H9 (cell line): Measurements from ENCODE around the gene ME3. TPM values are rescaled to one million over a fixed set of nuclear protein-coding genes. Genes with fewer than 3 reads are reported as not detected.

Experiments used
- DNase-seq: peaks from one replicate; pipeline ENCODE4 v3.0.0-alpha.2; 2017
- H2AFZ ChIP-seq: one replicate; pipeline ENCODE4 v1.6.1; 2013; ENCODE audit warnings: mild to moderate bottlenecking, low read length, control low read depth, moderate library complexity
- H2AK5ac ChIP-seq: 2 replicates; pipeline ENCODE4 v1.6.1; 2013; ENCODE audit warnings: low read length, control low read depth, mixed read lengths; ENCODE audit not compliant: insufficient read length
- H2BK120ac ChIP-seq: one replicate; pipeline ENCODE4 v1.6.1; 2013; ENCODE audit warnings: low read depth, mild to moderate bottlenecking, low read length, control low read depth, inconsistent platforms; ENCODE audit not compliant: poor library complexity, severe bottlenecking
- H2BK12ac ChIP-seq: 2 replicates; pipeline ENCODE4 v1.6.1; 2013; ENCODE audit warnings: low read length, control low read depth, mixed read lengths, low read depth; ENCODE audit not compliant: insufficient read length
- H2BK15ac ChIP-seq: 2 replicates; pipeline ENCODE4 v1.6.1; 2013; ENCODE audit warnings: low read depth, low read length, control low read depth
- H2BK20ac ChIP-seq: one replicate; pipeline ENCODE4 v1.6.1; 2013; ENCODE audit warnings: low read depth, mild to moderate bottlenecking, low read length, control low read depth, inconsistent platforms; ENCODE audit not compliant: poor library complexity, severe bottlenecking
- H2BK5ac ChIP-seq: 2 replicates; pipeline ENCODE4 v1.6.1; 2013; ENCODE audit warnings: low read length, control low read depth, mixed read lengths; ENCODE audit not compliant: insufficient read length
- H3K14ac ChIP-seq: 2 replicates; pipeline ENCODE4 v1.6.1; 2013; ENCODE audit warnings: low read length, control low read depth; ENCODE audit not compliant: insufficient read depth
- H3K18ac ChIP-seq: 2 replicates; pipeline ENCODE4 v1.6.1; 2013; ENCODE audit warnings: low read depth, mild to moderate bottlenecking, mixed read lengths, low read length, control low read depth; ENCODE audit not compliant: insufficient read length
- H3K23ac ChIP-seq: 2 replicates; pipeline ENCODE4 v1.6.1; 2013; ENCODE audit warnings: low read length, control low read depth, mixed read lengths, low read depth; ENCODE audit not compliant: insufficient read length
- H3K23me2 ChIP-seq: 2 replicates; pipeline ENCODE4 v1.6.1; 2013; ENCODE audit warnings: low read depth, mild to moderate bottlenecking, mixed read lengths, low read length, control low read depth; ENCODE audit not compliant: insufficient read length, poor library complexity, severe bottlenecking
- H3K27ac ChIP-seq: 2 replicates; pipeline ENCODE4 v1.5.1; 2013; ENCODE audit warnings: low read length, control low read depth, mixed read lengths, low read depth; ENCODE audit not compliant: insufficient read length
- H3K27me3 ChIP-seq: 2 replicates; pipeline ENCODE4 v1.6.1; 2013; ENCODE audit warnings: low read length, control low read depth, inconsistent platforms; ENCODE audit not compliant: insufficient read depth
- H3K4ac ChIP-seq: 2 replicates; pipeline ENCODE4 v1.6.1; 2013; ENCODE audit warnings: low read depth, mild to moderate bottlenecking, control low read depth, inconsistent platforms, low read length, moderate library complexity
- H3K4me1 ChIP-seq: 2 replicates; pipeline ENCODE4 v1.6.1; 2013; ENCODE audit warnings: low read length, control low read depth, inconsistent platforms; ENCODE audit not compliant: insufficient read depth
- H3K4me2 ChIP-seq: 2 replicates; pipeline ENCODE4 v1.6.1; 2013; ENCODE audit warnings: low read length, control low read depth, mixed read lengths; ENCODE audit not compliant: insufficient read length, insufficient read depth
- H3K56ac ChIP-seq: 2 replicates; pipeline ENCODE4 v1.6.1; 2013; ENCODE audit warnings: low read depth, mild to moderate bottlenecking, mixed read lengths, low read length, control low read depth; ENCODE audit not compliant: insufficient read length
- H3K79me1 ChIP-seq: 2 replicates; pipeline ENCODE4 v1.6.1; 2013; ENCODE audit warnings: low read depth, mild to moderate bottlenecking, moderate library complexity, low read length, control low read depth, inconsistent platforms; ENCODE audit not compliant: insufficient read depth, poor library complexity, severe bottlenecking
- H3K79me2 ChIP-seq: 2 replicates; pipeline ENCODE4 v1.6.1; 2013; ENCODE audit warnings: low read length, control low read depth, inconsistent platforms; ENCODE audit not compliant: insufficient read depth
- H3K9ac ChIP-seq: 2 replicates; pipeline ENCODE4 v1.6.1; 2013; ENCODE audit warnings: low read length, control low read depth, mixed read lengths; ENCODE audit not compliant: insufficient read length; ENCODE audit errors: extremely low read depth
- H3K9me3 ChIP-seq: one replicate; pipeline ENCODE4 v1.6.1; 2013; ENCODE audit warnings: low read depth, low read length, inconsistent platforms; ENCODE audit not compliant: control insufficient read depth
- H3T11ph ChIP-seq: one replicate; pipeline ENCODE4 v1.6.1; 2013; ENCODE audit warnings: mild to moderate bottlenecking, low read length, control low read depth, inconsistent platforms
- H4K20me1 ChIP-seq: one replicate; pipeline ENCODE4 v1.6.1; 2013; ENCODE audit not compliant: control insufficient read depth, insufficient read length, insufficient read depth
- H4K5ac ChIP-seq: 2 replicates; pipeline ENCODE4 v1.6.1; 2013; ENCODE audit warnings: low read depth, mild to moderate bottlenecking, mixed read lengths, low read length, control low read depth; ENCODE audit not compliant: insufficient read length
- H4K8ac ChIP-seq: replicated peaks from 2 replicates; pipeline ENCODE4 v1.6.1; 2013; ENCODE audit warnings: low read length, control low read depth, mixed read lengths, low read depth; ENCODE audit not compliant: insufficient read length
- H4K91ac ChIP-seq: 2 replicates; pipeline ENCODE4 v1.6.1; 2013; ENCODE audit warnings: low read depth, mild to moderate bottlenecking, moderate library complexity, mixed read lengths, low read length, control low read depth; ENCODE audit not compliant: insufficient read length
- H3K27ac Mint-ChIP-seq, 3 experiments: 2 replicates in 2 of 3; 3 replicates in 1 of 3; pipeline ENCODE4 v1.8.0; 2020 to 2021; ENCODE audit warnings: mixed read lengths in 3 of 3, mild to moderate bottlenecking in 1 of 3, moderate library complexity in 1 of 3
- H3K27me3 Mint-ChIP-seq: 2 replicates; pipeline ENCODE4 v1.8.0; 2021; ENCODE audit warnings: low read depth, mild to moderate bottlenecking, moderate library complexity, mixed read lengths
- H3K36me3 Mint-ChIP-seq, 3 experiments: 2 replicates in 2 of 3; 3 replicates in 1 of 3; pipeline ENCODE4 v1.8.0; 2020 to 2021; ENCODE audit warnings: low read depth in 3 of 3, mixed read lengths in 3 of 3; ENCODE audit not compliant: insufficient read depth in 1 of 3
- H3K4me1 Mint-ChIP-seq, 2 experiments: 2 replicates each; pipeline ENCODE4 v1.8.0; 2020; ENCODE audit warnings: mixed read lengths in 2 of 2
- H3K4me3 Mint-ChIP-seq, 2 experiments: 2 replicates in 1 of 2; 3 replicates in 1 of 2; pipeline ENCODE4 v1.8.0; 2020 to 2021; ENCODE audit warnings: mild to moderate bottlenecking in 2 of 2, mixed read lengths in 2 of 2, moderate library complexity in 1 of 2
- H3K9me3 Mint-ChIP-seq, 2 experiments: 2 replicates in 1 of 2; 3 replicates in 1 of 2; pipeline ENCODE4 v1.8.0; 2020; ENCODE audit warnings: mild to moderate bottlenecking in 2 of 2, mixed read lengths in 2 of 2, moderate library complexity in 1 of 2
- WGBS: extraction: QIAGEN DNeasy Blood & Tissue Kit; methylation state at CpG from one replicate; pipeline ENCODE4 v1.1.7; 2013; ENCODE audit warnings: missing lambda C conversion rate, low lambda C conversion rate, mixed read lengths; ENCODE audit not compliant: insufficient read length; ENCODE audit errors: extremely low coverage; 5-methylcytosine and 5-hydroxymethylcytosine counted together
- total RNA-seq: library from RNA; stranded (reverse); gene quantifications from 2 replicates; pipeline ENCODE4 v1.2.1, GENCODE V29; 2021
- TF ChIP-seq, protein P1 (sequence below): fragments of 200-600 bp; sonication (generic); conservative IDR thresholded peaks from 3 replicates; pipeline ENCODE4 v1.8.0; 2021; ENCODE audit warnings: antibody characterized with exemption, mild to moderate bottlenecking

ME3 gene
- total RNA-seq, 1 experiment from 2014 or later = 2.8 TPM

DNA sequence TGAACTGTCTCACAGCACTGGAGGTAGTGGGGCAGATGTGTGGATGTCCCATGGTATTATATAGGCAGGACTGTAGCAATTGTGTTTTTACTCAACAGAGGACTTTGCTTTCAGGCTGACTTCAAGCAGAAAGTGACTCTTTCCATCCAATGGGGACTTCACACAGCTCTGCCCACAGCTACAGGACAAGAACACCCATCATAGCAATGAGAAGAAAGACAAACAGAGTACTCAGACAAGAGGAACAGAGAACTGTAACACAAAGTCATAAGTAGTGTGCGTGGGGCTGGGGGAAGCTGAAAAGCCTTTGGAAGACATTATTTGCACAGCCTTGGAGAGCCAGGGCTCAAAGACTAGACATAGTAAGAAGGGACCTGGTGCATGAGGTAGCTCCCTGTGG lies 227.4 kb downstream of the ME3 start:
- H3K23me2 ChIP-seq = no peaks in the 10 kb centered on the region
- no peak overlapping the region for H4K8ac ChIP-seq
- no peak overlapping the region for H2BK20ac ChIP-seq
- no peak overlapping the region for H4K91ac ChIP-seq
- no peaks in the 10 kb centered on the region for H3K9me3 ChIP-seq
- H2BK5ac ChIP-seq = no peak overlapping the region
- no peaks in the 10 kb centered on the region for H4K20me1 ChIP-seq
- H2BK12ac ChIP-seq = no peak overlapping the region
- H3K79me1 ChIP-seq = no peaks in the 10 kb centered on the region
- DNase-seq = no peak
- H3K27me3 ChIP-seq = no peaks in the 10 kb centered on the region
- WGBS = no CpG with 5 or more reads among the region's 1 CpG
- H3K9ac ChIP-seq = no peak overlapping the region
- no peak overlapping the region for H3K18ac ChIP-seq
- no peak overlapping the region for H2BK15ac ChIP-seq
- no peak overlapping the region for H2AK5ac ChIP-seq
- no peaks in the 10 kb centered on the region for H3K4me1 ChIP-seq
- H3K23ac ChIP-seq = no peak overlapping the region
- H2BK120ac ChIP-seq = no peak overlapping the region
- H3K56ac ChIP-seq = no peak overlapping the region
- no peaks in the 10 kb centered on the region for H3K9me3 Mint-ChIP-seq
- TF ChIP-seq, protein P1, sequence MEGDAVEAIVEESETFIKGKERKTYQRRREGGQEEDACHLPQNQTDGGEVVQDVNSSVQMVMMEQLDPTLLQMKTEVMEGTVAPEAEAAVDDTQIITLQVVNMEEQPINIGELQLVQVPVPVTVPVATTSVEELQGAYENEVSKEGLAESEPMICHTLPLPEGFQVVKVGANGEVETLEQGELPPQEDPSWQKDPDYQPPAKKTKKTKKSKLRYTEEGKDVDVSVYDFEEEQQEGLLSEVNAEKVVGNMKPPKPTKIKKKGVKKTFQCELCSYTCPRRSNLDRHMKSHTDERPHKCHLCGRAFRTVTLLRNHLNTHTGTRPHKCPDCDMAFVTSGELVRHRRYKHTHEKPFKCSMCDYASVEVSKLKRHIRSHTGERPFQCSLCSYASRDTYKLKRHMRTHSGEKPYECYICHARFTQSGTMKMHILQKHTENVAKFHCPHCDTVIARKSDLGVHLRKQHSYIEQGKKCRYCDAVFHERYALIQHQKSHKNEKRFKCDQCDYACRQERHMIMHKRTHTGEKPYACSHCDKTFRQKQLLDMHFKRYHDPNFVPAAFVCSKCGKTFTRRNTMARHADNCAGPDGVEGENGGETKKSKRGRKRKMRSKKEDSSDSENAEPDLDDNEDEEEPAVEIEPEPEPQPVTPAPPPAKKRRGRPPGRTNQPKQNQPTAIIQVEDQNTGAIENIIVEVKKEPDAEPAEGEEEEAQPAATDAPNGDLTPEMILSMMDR = no peak
- no peaks in the 10 kb centered on the region for H3K4me1 Mint-ChIP-seq
- H3K27ac Mint-ChIP-seq = no peak overlapping the region
- no peaks in the 10 kb centered on the region for H3K79me2 ChIP-seq
- no peak overlapping the region for H2AFZ ChIP-seq
- H3K36me3 Mint-ChIP-seq = no peaks in the 10 kb centered on the region
- H3K27me3 Mint-ChIP-seq = no peaks in the 10 kb centered on the region; the same call in 1 of the 2 replicates
- H4K5ac ChIP-seq = no peak overlapping the region
- no peak overlapping the region for H3K27ac ChIP-seq
- H3T11ph ChIP-seq = no peak overlapping the region
- no peak overlapping the region for H3K14ac ChIP-seq
- no peak overlapping the region for H3K4ac ChIP-seq
- H3K4me3 Mint-ChIP-seq = no peak overlapping the region
- H3K4me2 ChIP-seq = no peak overlapping the region
